GM21515 (cell line): ENCODE measurements around the gene TPRX2.
"Not testable (repeated sequence)": the region's sequence is repeated elsewhere in the genome, so short reads cannot be mapped to it uniquely, and the experiment has no call there.

Experiments used
- ATAC-seq: cut with Tn5 transposase; IDR thresholded peaks from one replicate; pipeline ENCODE4 v1.9.1; 2021; ENCODE audit not compliant: unreplicated experiment

Gene TPRX2

GRCh38 chr19:47860602-47861297 is 1.7 kb downstream of the TPRX2 start:
- ATAC-seq = no peak

- no peak for ATAC-seq
Observed at GRCh38 chr19:47861630-47862029, 2.6 kb downstream of the TPRX2 start.

- no peak for ATAC-seq
Observed at GRCh38 chr19:47863514-47863936, 4.5 kb downstream of the TPRX2 start.

DNA sequence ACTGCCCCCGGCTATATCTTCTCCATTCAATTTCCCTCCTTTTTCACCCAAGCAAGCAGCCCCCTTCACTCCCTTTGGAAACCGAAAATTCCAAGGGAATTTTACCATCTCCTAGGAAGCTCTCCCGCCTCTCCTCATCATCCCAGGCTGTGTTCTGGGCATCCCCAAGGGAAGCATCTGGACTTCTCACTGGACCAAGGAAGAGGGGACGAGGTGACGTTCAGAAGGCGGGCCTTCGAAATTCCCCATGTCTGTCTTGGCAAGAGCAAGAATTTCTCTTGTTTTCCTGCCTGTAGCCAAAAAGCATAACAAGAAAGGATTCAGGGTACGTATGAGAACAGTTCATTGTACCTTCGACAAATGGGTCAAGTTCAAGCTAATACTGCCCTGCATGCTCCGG is 6.1 kb downstream of the TPRX2 start:
- no peak for ATAC-seq

- ATAC-seq = no peak
Observed at GRCh38 chr19:47878906-47879305, 19.9 kb downstream of the TPRX2 start.

DNA sequence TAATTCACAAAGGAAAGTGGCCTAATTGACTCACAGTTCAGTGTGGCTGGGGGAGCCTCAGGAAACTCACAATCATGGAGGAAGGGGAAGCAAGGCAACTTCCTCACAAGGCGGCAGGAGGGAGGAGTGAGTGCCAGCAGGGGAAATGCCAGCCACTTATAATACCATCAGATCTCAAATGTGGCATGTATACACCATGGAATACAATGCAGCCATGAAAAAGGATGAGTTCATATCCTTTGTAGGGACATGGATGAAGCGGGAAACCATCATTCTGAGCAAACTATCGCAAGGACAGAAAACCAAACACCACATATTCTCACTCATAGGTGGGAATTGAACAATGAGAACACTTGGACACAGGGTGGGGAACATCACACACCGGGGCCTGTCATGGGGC is 20.4 kb downstream of the TPRX2 start:
- ATAC-seq = not testable (repeated sequence)

DNA sequence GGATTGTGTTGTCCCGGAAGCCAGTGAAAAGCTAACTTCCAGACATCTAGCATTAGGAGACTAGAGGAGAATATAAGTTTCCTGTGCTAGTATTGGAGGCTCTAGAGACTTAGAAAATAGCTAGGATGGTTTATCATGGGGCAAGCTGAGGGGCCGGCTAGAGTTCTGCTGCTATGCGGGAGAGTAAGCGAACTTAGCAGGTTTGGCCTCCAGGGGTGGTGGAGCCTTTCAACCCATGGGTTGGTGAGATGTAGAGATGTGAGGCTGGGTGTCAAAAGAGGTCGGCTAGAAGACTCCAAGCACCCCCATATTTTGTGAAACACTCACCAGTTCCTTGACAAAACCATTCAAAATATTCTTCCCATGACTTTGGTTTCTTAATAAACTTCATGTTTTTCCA is 22.7 kb downstream of the TPRX2 start:
- ATAC-seq = no peak

DNA sequence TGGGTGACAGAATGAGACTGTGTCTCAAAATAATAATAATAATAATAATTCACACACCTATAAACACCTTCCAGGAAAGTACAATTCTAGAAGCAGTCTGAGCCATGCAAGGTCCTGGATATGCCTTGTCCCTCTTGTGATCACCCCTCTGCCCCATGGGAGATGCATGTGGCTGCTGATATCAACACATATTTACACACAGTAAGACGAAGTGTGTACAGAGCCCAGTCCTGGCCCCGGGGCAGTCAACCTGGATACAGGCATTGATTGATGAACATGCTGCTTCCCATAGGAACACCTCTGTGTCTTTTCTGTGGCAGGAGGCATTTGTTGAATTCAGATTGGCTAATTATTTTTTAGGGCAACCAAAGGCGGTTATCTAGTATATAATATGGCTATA is 23.9 kb downstream of the TPRX2 start:
- ATAC-seq = no peak

GRCh38 chr19:47885067-47885463 is 26.0 kb downstream of the TPRX2 start:
- no peak for ATAC-seq

GRCh38 chr19:47886010-47886559 is 27.1 kb downstream of the TPRX2 start, which contains the start of gene SULT2A1:
SULT2A1 (minus strand) TSS chr19:47886315; CDS start chr19:47886257, 58 bp downstream.
- ATAC-seq = no peak

- no peak for ATAC-seq
Observed at GRCh38 chr19:47890865-47891621, 32.0 kb downstream of the TPRX2 start.

DNA sequence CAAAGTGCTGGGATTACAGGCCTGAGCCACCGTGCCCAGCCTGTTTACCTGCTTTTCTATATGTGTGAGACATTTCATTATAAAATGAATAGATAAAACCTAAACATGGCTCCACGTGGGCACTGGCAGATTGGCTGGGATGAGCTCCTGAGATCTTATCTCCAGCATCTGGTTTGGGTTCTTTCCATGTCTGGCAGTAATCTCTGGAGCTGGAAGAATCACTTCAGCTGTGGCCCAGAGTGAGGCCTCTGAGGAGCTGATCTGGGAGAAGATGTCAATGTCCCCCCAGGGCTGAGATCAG is 32.5 kb downstream of the TPRX2 start:
- ATAC-seq = no peak

DNA sequence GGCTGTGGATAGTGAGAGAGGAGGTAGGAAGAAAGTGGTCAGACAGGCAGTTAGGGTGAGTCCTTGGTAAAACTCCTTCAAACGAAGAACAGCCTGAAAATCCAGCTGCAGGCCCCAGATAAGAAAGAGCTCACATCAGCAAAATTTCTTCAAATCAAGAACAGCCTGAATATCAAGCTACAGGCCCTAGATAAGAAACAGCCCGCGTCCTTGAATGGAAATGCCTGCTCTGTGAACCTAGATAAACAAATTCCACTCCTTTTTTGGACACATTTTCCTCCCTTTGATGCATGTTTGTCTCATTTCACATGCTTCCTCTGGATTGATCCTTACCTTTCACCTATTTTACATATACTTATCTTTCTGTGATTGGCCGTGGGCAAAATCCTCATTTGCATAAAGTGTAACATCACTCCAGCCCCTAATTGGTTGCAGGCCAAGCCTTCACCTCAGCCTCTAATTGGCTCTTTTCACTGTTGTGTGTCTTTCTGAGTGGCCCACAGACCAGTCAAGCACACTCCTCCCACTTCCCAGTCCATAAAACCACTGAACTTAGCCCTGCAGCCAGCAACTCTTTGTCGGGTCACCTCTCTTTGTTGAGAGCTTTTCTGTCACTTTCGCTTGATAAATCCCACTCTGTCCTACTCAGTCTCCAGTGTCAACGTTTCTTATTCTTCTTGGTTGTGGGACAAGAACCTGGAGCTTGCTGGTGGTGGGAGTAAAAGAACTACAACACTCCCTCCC is 33.1 kb downstream of the TPRX2 start:
- no peak for ATAC-seq

GRCh38 chr19:47895165-47895782 is 36.2 kb downstream of the TPRX2 start:
- ATAC-seq = no peak

- no peak for ATAC-seq
Observed at GRCh38 chr19:47896019-47896418, 37.0 kb downstream of the TPRX2 start.

- no peak for ATAC-seq
Observed at GRCh38 chr19:47896773-47897172, 37.7 kb downstream of the TPRX2 start.

GRCh38 chr19:47897861-47898260 is 38.8 kb downstream of the TPRX2 start:
- no peak for ATAC-seq

DNA sequence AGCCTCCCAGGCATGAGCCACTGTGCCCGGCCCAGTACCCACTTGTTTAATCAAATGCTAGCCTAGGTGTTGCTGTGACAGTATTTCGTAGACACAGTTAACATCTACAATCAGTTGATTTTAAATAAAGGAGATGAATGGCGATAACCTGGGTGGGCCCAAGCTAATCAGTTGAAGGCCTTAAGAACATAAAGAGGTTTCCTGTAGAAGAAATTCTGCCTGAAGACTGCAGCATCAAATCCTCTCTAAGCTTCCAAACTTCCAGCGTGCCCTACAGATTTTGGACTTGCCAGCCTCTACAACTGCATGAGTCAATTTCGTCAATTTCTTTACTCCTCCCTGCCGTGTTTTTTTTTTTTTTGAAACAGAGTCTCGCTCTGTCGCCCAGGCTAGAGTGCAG is 40.3 kb downstream of the TPRX2 start:
- no peak for ATAC-seq

DNA sequence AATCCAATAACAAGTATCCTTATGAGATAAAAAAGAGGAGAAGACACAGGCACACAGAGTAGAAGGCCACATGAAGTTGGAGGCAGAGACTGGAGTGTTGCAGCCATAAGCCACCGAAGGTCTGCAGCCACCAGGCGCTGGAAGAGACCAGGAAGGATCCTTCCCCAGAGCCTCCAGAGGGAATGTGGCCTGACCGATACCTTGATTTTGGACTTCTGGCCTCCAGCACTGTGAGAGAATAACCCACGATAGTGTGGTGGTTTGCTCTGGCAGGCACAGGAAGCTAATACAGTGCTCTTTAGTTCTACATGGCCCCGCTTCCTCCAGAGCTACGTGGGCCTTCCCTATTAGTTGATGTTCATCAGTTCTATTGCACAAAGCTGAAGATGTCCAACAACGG is 42.3 kb downstream of the TPRX2 start:
- no peak for ATAC-seq

DNA sequence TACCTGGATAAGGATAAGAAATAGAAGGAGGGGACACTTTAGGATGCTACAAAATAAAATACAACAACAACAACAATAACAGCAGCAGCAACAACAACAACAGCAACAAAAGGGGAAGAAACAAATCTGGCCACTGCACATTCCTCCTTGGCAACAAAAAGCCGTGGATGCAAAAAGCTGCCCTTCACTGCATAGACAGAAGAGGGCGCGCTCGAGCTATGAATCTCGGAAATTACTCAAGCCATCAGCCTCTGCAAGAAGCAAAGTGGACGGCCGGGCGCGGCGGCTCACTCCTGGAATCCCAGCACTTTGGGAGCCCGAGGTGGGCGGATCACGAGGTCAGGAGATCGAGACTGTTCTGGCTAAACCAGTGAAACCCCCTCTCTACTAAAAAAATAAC is 50.3 kb downstream of the TPRX2 start:
- not testable (repeated sequence) for ATAC-seq

GRCh38 chr19:47910191-47910590 is 51.2 kb downstream of the TPRX2 start:
- ATAC-seq = not testable (repeated sequence)
